Measurements from ENCODE around the gene EGFL7. TPM values are rescaled to one million over a fixed set of nuclear protein-coding genes. Genes with fewer than 3 reads are reported as not detected.
"Not testable (repeated sequence)": the region's sequence is repeated elsewhere in the genome, so short reads cannot be mapped to it uniquely, and the experiment has no call there.

The EGFL7 gene
- polyA plus RNA-seq, 5 donors, result 60.3 to 160 (median 86.2) TPM

- no peak for DNase-seq
These were observed 34.6 kb downstream of the EGFL7 start for GRCh38 chr9:136697146-136697820.

GRCh38 chr9:136697821-136698526, 35.3 kb downstream of the EGFL7 start:
- no peak for DNase-seq

GRCh38 chr9:136698635-136699246, 36.0 kb downstream of the EGFL7 start:
- DNase-seq, result no peak

- DNase-seq, result no peak
These were observed 37.6 kb downstream of the EGFL7 start for GRCh38 chr9:136700304-136700703.

GRCh38 chr9:136700959-136701667, 38.4 kb downstream of the EGFL7 start:
- DNase-seq, result no peak

- no peak for DNase-seq
These were observed 38.9 kb downstream of the EGFL7 start for GRCh38 chr9:136701668-136702053.

GRCh38 chr9:136703276-136703860, 40.7 kb downstream of the EGFL7 start:
- DNase-seq, result no peak

- DNase-seq, result not testable (repeated sequence)
These were observed 42.0 kb downstream of the EGFL7 start for GRCh38 chr9:136704741-136705140.

- no peak for DNase-seq
These were observed 42.8 kb downstream of the EGFL7 start for GRCh38 chr9:136705564-136705963.

GRCh38 chr9:136707011-136707410, 44.3 kb downstream of the EGFL7 start:
- DNase-seq, result no peak

- no peak for DNase-seq
These were observed 45.3 kb downstream of the EGFL7 start for GRCh38 chr9:136707849-136708517.

GRCh38 chr9:136709454-136710109, 46.9 kb downstream of the EGFL7 start:
- DNase-seq, result no peak

- no peak for DNase-seq
These were observed 47.8 kb downstream of the EGFL7 start for GRCh38 chr9:136710543-136710942.

- DNase-seq, result not testable (repeated sequence)
These were observed 48.5 kb downstream of the EGFL7 start for GRCh38 chr9:136711219-136711648.

- no peak for DNase-seq
These were observed 49.3 kb downstream of the EGFL7 start, which contains the start of gene DIPK1B for GRCh38 chr9:136711751-136712689. Gene DIPK1B, plus strand, starts transcription at chr9:136712572. Its CDS starts 94 bp downstream, at chr9:136712666.

- no peak for DNase-seq
These were observed 50.2 kb downstream of the EGFL7 start for GRCh38 chr9:136712690-136713544.

GRCh38 chr9:136713550-136713949, 50.8 kb downstream of the EGFL7 start:
- DNase-seq, result no peak

- DNase-seq, result no peak
These were observed 51.6 kb downstream of the EGFL7 start for GRCh38 chr9:136714096-136714892.

Data from right lung (tissue), 5 donors.